CD4-positive, alpha-beta memory T cell (primary cell): ENCODE results near the gene LRRN1. TPM values are rescaled to one million over a fixed set of nuclear protein-coding genes. Genes with fewer than 3 reads are reported as not detected.

ENCODE experiments used
- CTCF ChIA-PET: fragments of 350-600 bp; sonication (Branson Sonifier 250); formaldehyde crosslinking; loops from one replicate; lab custom pipeline; 2021; ENCODE audit warnings: inconsistent platforms; ENCODE audit not compliant: partially characterized antibody; lab: Charles Lee
- POLR2A ChIA-PET: fragments of 350-600 bp; sonication (Branson Sonifier 250); formaldehyde crosslinking; loops from one replicate; lab custom pipeline; 2021; ENCODE audit not compliant: partially characterized antibody; lab: Charles Lee
- DNase-seq, 5 donors: peaks; one replicate each; pipeline versions ENCODE4 v3.0.0 to v3.0.0-alpha.2; 2020 to 2022; ENCODE audit warnings: mixed read lengths in 1 of 5
- H3K27ac ChIP-seq: one replicate; pipeline ENCODE4 v1.7.0; 2013; ENCODE audit warnings: low read depth, low read length
- H3K27me3 ChIP-seq: 2 replicates; pipeline ENCODE4 v1.7.0; 2013; ENCODE audit warnings: mild to moderate bottlenecking, low read length, moderate library complexity; ENCODE audit not compliant: insufficient read depth
- H3K36me3 ChIP-seq: 2 replicates; pipeline ENCODE4 v1.7.0; 2013; ENCODE audit warnings: mild to moderate bottlenecking, low read length, moderate library complexity; ENCODE audit not compliant: insufficient read depth
- H3K4me1 ChIP-seq: 2 replicates; pipeline ENCODE4 v1.7.0; 2013; ENCODE audit warnings: mild to moderate bottlenecking, low read length, moderate library complexity; ENCODE audit not compliant: insufficient read depth
- H3K4me3 ChIP-seq, 2 donors: one replicate each; pipeline ENCODE4 v1.7.0; 2013; ENCODE audit warnings: low read length in 2 of 2, mild to moderate bottlenecking in 1 of 2
- H3K9me3 ChIP-seq, 2 donors: one replicate each; pipeline ENCODE4 v1.7.0; 2013; ENCODE audit warnings: low read length in 2 of 2, control low read depth in 1 of 2; ENCODE audit not compliant: control insufficient read depth in 1 of 2
- H3K27ac Mint-ChIP-seq, 7 donors: one replicate each; pipeline ENCODE4 v1.8.0; 2020 to 2021; ENCODE audit warnings: mixed read lengths in 7 of 7, mild to moderate bottlenecking in 6 of 7, inconsistent platforms in 3 of 7, moderate library complexity in 3 of 7
- H3K27me3 Mint-ChIP-seq, 2 donors: one replicate each; pipeline ENCODE4 v1.8.0; 2020 to 2021; ENCODE audit warnings: mixed read lengths in 2 of 2
- H3K36me3 Mint-ChIP-seq, 2 donors: one replicate each; pipeline ENCODE4 v1.8.0; 2020 to 2021; ENCODE audit warnings: mixed read lengths in 2 of 2, inconsistent platforms in 1 of 2, mild to moderate bottlenecking in 1 of 2
- H3K4me1 Mint-ChIP-seq, 4 donors: one replicate each; pipeline ENCODE4 v1.8.0; 2020 to 2021; ENCODE audit warnings: mixed read lengths in 4 of 4, mild to moderate bottlenecking in 1 of 4
- H3K4me3 Mint-ChIP-seq, 8 donors: one replicate each; pipeline ENCODE4 v1.8.0; 2020 to 2021; ENCODE audit warnings: mixed read lengths in 8 of 8, mild to moderate bottlenecking in 7 of 8, moderate library complexity in 6 of 8, inconsistent platforms in 3 of 8
- H3K9me3 Mint-ChIP-seq, 8 donors: one replicate each; pipeline ENCODE4 v1.8.0; 2020 to 2021; ENCODE audit warnings: mixed read lengths in 8 of 8, mild to moderate bottlenecking in 5 of 8, inconsistent platforms in 3 of 8, moderate library complexity in 1 of 8
- intact Hi-C: fragments of 100-400 bp; cut with micrococcal nuclease; formaldehyde crosslinking; loops from one replicate; pipeline ENCODE4 v1.15.1; 2023
- polyA plus RNA-seq, 2 donors: library from polyadenylated mRNA; unstranded; fragments of 300-500 nt; fragmentation: Illumina TruSeq; gene quantifications; one replicate each; pipeline ENCODE4 v1.2.3, GENCODE V29; 2021
- total RNA-seq, 2 experiments: library from RNA; stranded (reverse); gene quantifications; one replicate each; pipeline ENCODE4 v1.2.3, GENCODE V29; 2021

LRRN1 gene
- total and polyA plus RNA-seq, 4 experiments from 2014 or later = 0.17 to 0.23 (median 0.22) TPM; not detected in 1

DNA sequence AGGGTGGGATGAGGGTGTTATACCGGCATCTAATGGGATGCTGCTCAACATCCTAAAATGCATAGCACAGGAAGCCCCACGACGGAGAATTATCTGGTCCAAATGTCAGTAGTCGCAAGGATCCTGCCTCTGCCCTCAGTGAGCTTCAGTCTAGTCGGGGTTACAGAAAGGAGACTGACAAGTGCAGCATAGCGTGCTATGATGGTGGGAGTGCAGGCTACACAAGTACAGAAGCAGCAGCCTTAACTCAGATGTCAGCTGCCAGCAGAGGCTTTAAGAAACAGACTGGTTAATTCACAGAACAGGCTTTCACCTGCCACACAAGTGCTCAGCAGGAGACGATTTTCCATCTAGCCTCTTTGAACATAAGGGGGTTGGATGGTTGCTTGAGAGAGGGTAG is 6.9 kb downstream of the LRRN1 start:
- H3K36me3 ChIP-seq = no peaks in the 10 kb centered on the region
- peaks cover 0 to 5% (median 4%) of the 10 kb centered on the region in 4 donors for H3K4me1 Mint-ChIP-seq
- peaks cover 11 to 19% of the 10 kb centered on the region in 2 donors for H3K27me3 Mint-ChIP-seq
- DNase-seq = no peak
- H3K9me3 ChIP-seq = no peaks in the 10 kb centered on the region
- no peak overlapping the region for H3K27ac Mint-ChIP-seq
- H3K27ac ChIP-seq = no peak overlapping the region
- H3K4me3 ChIP-seq = no peak overlapping the region
- no peaks in the 10 kb centered on the region for H3K4me1 ChIP-seq
- H3K4me3 Mint-ChIP-seq = no peak overlapping the region
- no peaks in the 10 kb centered on the region for H3K27me3 ChIP-seq
- H3K9me3 Mint-ChIP-seq = peaks cover 0 to 2% (median 0%) of the 10 kb centered on the region in 8 donors
- ChIA-PET CTCF (no interaction called here), POLR2A (no interaction called here)
- no peaks in the 10 kb centered on the region for H3K36me3 Mint-ChIP-seq
- intact Hi-C loops = no loop called here

DNA sequence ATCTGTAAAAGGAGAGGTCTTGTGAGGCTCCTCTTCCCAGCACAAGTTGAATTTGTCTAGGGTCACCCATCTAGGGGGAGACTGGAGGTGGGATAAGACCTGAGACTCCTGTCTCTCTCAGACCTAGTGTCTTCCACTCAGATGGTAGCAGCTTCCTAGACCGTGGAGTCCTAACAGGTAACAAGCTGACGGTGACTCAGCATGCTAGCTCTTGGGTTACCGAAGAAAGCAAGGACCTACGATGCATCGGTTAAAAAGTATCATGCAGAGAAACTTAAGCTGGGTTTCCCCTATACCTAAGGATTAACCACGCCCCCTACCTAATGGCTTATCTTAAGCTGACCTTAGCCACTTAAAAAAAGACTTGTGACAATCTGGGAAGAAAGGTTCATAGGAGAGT is 7.6 kb downstream of the LRRN1 start:
- Mint-ChIP-seq H3K4me1 (peaks cover 0 to 1% (median 0%) of the 10 kb centered on the region in 4 donors), H3K27ac (no peak overlapping the region), H3K36me3 (no peaks in the 10 kb centered on the region), H3K27me3 (peaks cover 3 to 11% of the 10 kb centered on the region in 2 donors), H3K9me3 (peaks cover 0 to 2% (median 0%) of the 10 kb centered on the region in 8 donors), H3K4me3 (no peak overlapping the region)
- Histone ChIP-seq H3K27me3 (no peaks in the 10 kb centered on the region), H3K27ac (no peak overlapping the region), H3K9me3 (no peaks in the 10 kb centered on the region), H3K4me3 (no peak overlapping the region), H3K4me1 (no peaks in the 10 kb centered on the region), H3K36me3 (no peaks in the 10 kb centered on the region)
- CTCF ChIA-PET = no interaction called here
- POLR2A ChIA-PET = no interaction called here
- DNase-seq = no peak
- intact Hi-C loops = no loop called here

DNA sequence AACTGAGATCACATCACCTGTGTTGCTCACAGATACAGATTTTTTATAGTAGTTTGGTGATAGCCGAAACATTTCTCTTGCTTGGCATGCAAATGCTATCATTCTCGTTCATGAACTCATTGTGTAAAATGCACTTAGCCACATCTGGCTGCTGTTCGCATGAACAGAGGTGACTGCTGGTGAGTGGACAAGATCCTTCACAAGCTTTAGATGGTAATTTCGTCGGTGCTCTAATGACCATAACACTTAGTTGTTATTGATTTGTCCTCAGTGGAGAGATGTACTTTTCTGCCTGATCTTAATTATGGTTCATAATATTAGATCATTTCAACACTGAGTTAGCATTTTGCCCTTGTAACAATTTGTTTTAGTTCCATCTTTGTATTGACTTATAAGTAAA is 13.8 kb downstream of the LRRN1 start:
- no peaks in the 10 kb centered on the region for H3K36me3 ChIP-seq
- no peaks in the 10 kb centered on the region for H3K4me1 ChIP-seq
- peaks cover 0 to 4% of the 10 kb centered on the region in 2 donors for H3K36me3 Mint-ChIP-seq
- no peaks in the 10 kb centered on the region for H3K4me1 Mint-ChIP-seq
- peaks cover 0 to 4% (median 0%) of the 10 kb centered on the region in 8 donors for H3K9me3 Mint-ChIP-seq
- ChIA-PET CTCF (no interaction called here), POLR2A (no interaction called here)
- no peak for DNase-seq
- intact Hi-C loops = no loop called here
- no peak overlapping the region for H3K27ac ChIP-seq
- no peaks in the 10 kb centered on the region for H3K9me3 ChIP-seq
- H3K4me3 ChIP-seq = no peak overlapping the region
- H3K27me3 Mint-ChIP-seq = no peaks in the 10 kb centered on the region
- H3K4me3 Mint-ChIP-seq = no peak overlapping the region
- H3K27me3 ChIP-seq = no peaks in the 10 kb centered on the region
- H3K27ac Mint-ChIP-seq = no peak overlapping the region

DNA sequence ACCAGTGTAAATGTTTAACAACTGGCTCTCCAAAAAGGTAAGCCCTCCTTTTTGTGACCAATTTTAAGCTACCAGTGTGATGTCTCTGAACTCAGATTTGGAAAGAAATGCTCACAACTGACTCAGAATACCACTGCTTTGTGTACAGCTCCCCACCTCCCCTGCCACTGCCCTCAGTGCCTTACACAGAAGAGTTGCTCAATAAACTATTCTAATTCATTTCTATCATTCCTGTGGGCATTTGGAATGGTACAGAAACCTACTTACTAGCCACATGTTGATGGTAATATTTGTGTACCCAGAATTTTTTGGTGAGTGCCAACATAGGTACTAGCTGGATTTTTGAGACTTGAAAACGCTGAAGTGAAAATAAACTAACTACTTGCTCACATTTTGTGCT is 16.0 kb downstream of the LRRN1 start:
- H3K4me3 Mint-ChIP-seq = no peak overlapping the region
- no peaks in the 10 kb centered on the region for H3K27me3 Mint-ChIP-seq

DNA sequence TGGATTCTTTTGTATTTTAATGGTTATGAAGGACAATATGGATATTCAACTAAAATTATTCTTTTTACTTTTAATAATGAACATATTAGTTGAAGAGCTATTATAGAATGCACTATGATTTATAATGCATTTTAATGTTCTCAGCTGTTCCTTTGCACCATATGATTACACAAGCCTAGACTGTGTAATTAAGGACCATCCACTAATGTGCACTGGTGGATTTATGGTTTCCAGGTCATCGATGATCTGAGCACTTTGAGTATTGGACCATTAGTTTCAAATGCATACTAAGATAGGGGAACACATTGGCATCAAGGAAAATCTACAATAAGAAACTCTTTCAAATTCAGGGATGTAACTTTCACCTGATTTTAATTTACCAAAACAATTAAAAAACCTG is 16.8 kb downstream of the LRRN1 start:
- H3K27ac Mint-ChIP-seq = no peak overlapping the region
- H3K4me1 ChIP-seq = no peaks in the 10 kb centered on the region
- no peaks in the 10 kb centered on the region for H3K27me3 ChIP-seq
- no peaks in the 10 kb centered on the region for H3K9me3 ChIP-seq
- intact Hi-C loops = no loop called here
- no peak overlapping the region for H3K4me3 Mint-ChIP-seq
- POLR2A ChIA-PET = no interaction called here
- H3K4me3 ChIP-seq = no peak overlapping the region
- no peak overlapping the region for H3K27ac ChIP-seq
- no peaks in the 10 kb centered on the region for H3K36me3 ChIP-seq
- H3K9me3 Mint-ChIP-seq = peaks cover 0 to 4% (median 0%) of the 10 kb centered on the region in 8 donors
- H3K36me3 Mint-ChIP-seq = peaks cover 0 to 4% of the 10 kb centered on the region in 2 donors
- H3K27me3 Mint-ChIP-seq = no peaks in the 10 kb centered on the region
- CTCF ChIA-PET = no interaction called here
- H3K4me1 Mint-ChIP-seq = no peaks in the 10 kb centered on the region
- no peak for DNase-seq

More for the DNA sequence above, 16.0 kb downstream of the LRRN1 start:
- Histone ChIP-seq H3K36me3 (no peaks in the 10 kb centered on the region), H3K9me3 (no peaks in the 10 kb centered on the region), H3K4me3 (no peak overlapping the region), H3K27ac (no peak overlapping the region), H3K27me3 (no peaks in the 10 kb centered on the region), H3K4me1 (no peaks in the 10 kb centered on the region)
- Mint-ChIP-seq H3K27ac (no peak overlapping the region), H3K36me3 (peaks cover 0 to 4% of the 10 kb centered on the region in 2 donors), H3K9me3 (peaks cover 0 to 4% (median 0%) of the 10 kb centered on the region in 8 donors), H3K4me1 (no peaks in the 10 kb centered on the region)
- ChIA-PET CTCF (no interaction called here), POLR2A (no interaction called here)
- no peak for DNase-seq
- intact Hi-C loops = no loop called here

DNA sequence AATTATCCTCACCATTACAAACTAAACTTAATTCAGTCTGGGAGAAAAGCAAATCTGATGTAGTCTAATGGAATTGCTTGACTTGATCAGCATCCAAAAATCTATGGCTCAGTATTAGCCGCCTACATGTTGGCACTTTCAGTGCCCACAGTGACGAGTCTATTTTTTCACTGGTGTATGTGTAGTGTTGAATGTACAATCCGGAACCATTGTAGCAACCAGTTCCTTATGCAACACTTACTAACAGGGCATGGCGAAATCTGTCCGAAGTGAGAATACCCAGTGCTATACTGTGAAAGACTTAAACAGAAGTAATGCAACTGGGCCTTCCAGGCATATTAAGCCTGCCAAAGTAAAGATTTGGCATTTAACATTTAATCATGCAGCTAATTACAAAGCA is 18.6 kb downstream of the LRRN1 start:
- ChIA-PET CTCF (interaction anchor here (1.3 kb wide), 1 partner anchor 8 kb away, joined by 4 read pairs; no protein-coding TSS in a partner anchor), POLR2A (no interaction called here)
- H3K36me3 ChIP-seq = no peaks in the 10 kb centered on the region
- no peak overlapping the region for H3K27ac ChIP-seq
- no peaks in the 10 kb centered on the region for H3K27me3 ChIP-seq
- peaks cover 0 to 2% (median 0%) of the 10 kb centered on the region in 8 donors for H3K9me3 Mint-ChIP-seq
- no peak overlapping the region for H3K27ac Mint-ChIP-seq
- H3K4me3 Mint-ChIP-seq = no peak overlapping the region
- DNase-seq = no peak
- H3K36me3 Mint-ChIP-seq = peaks cover 0 to 9% of the 10 kb centered on the region in 2 donors
- intact Hi-C loops = no loop called here
- no peaks in the 10 kb centered on the region for H3K4me1 Mint-ChIP-seq
- H3K4me3 ChIP-seq = no peak overlapping the region
- no peaks in the 10 kb centered on the region for H3K4me1 ChIP-seq
- H3K27me3 Mint-ChIP-seq = no peaks in the 10 kb centered on the region
- no peaks in the 10 kb centered on the region for H3K9me3 ChIP-seq

DNA sequence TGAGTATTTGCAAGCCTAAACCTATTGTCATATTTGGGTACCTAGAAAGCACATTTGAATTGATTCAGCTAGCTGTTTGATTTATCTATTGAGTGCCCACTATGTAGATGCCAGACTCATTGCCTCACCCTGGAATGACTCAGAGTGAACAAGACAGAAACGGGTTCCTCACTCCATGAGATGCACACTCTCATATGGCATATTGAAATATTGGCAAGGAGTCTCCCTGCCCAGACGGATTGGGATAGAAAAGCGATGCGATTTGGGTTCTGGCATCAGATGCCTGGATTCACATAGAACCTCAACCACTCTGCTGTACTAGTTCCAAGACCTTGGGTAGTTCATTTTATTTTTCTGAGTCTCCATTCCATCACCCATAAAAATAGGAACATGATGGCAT is 22.5 kb downstream of the LRRN1 start:
- CTCF ChIA-PET = no interaction called here

DNA sequence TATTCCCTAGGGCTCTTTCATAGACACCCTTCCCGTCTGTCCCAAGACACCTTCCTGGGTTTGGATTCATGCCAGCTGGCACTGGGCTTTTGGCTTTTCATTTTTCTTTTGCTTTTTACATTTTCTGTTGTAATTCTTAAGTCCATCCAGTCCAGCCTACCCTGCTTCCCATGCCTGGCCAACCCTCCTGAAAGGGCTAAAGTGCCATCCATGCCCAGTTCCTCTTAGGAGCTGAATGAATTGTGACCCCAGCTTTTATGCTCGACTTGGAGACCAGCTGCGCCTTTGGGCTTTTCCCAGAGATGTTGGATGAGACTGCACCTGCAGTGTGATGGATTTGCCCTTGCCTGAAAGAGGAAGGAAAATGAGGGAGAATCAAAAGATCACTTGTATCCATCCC is 25.8 kb downstream of the LRRN1 start:
- H3K4me1 ChIP-seq = no peaks in the 10 kb centered on the region
- intact Hi-C loops = no loop called here
- peaks cover 0 to 13% of the 10 kb centered on the region in 2 donors for H3K36me3 Mint-ChIP-seq
- no peaks in the 10 kb centered on the region for H3K9me3 ChIP-seq
- H3K9me3 Mint-ChIP-seq = peaks cover 0 to 3% (median 0%) of the 10 kb centered on the region in 8 donors
- H3K4me1 Mint-ChIP-seq = no peaks in the 10 kb centered on the region
- H3K27me3 ChIP-seq = no peaks in the 10 kb centered on the region
- no peaks in the 10 kb centered on the region for H3K36me3 ChIP-seq
- no peaks in the 10 kb centered on the region for H3K27me3 Mint-ChIP-seq
- ChIA-PET POLR2A (no interaction called here), CTCF (no interaction called here)
- DNase-seq = no peak
- H3K4me3 ChIP-seq = no peak overlapping the region
- no peak overlapping the region for H3K4me3 Mint-ChIP-seq
- peak overlapping the region in 1 of 7 donors; percentile 26 for H3K27ac Mint-ChIP-seq
- H3K27ac ChIP-seq = no peak overlapping the region

More for the DNA sequence above, 22.5 kb downstream of the LRRN1 start:
- POLR2A ChIA-PET = no interaction called here
- H3K4me1 ChIP-seq = no peaks in the 10 kb centered on the region
- H3K9me3 Mint-ChIP-seq = no peaks in the 10 kb centered on the region
- intact Hi-C loops = no loop called here
- H3K27me3 Mint-ChIP-seq = no peaks in the 10 kb centered on the region
- no peaks in the 10 kb centered on the region for H3K9me3 ChIP-seq
- no peak overlapping the region for H3K27ac Mint-ChIP-seq
- DNase-seq = no peak
- H3K36me3 Mint-ChIP-seq = peaks cover 0 to 13% of the 10 kb centered on the region in 2 donors
- H3K27ac ChIP-seq = no peak overlapping the region
- no peaks in the 10 kb centered on the region for H3K36me3 ChIP-seq
- H3K4me3 Mint-ChIP-seq = no peak overlapping the region
- no peaks in the 10 kb centered on the region for H3K4me1 Mint-ChIP-seq
- H3K4me3 ChIP-seq = no peak overlapping the region
- H3K27me3 ChIP-seq = no peaks in the 10 kb centered on the region
